Vagina (tissue), 2 donors: ENCODE results near the gene TAF15.
A peak's percentile ranks its signal among the peaks of the same experiment; 100 is the strongest.

Experiments used
- POLR2A ChIP-seq, 2 donors: fragments of 450-650 bp; IDR thresholded peaks; one replicate each; pipeline ENCODE4 v1.6.1; 2017; ENCODE audit warnings: antibody characterized with exemption in 2 of 2, mild to moderate bottlenecking in 2 of 2, moderate library complexity in 2 of 2
- POLR2AphosphoS5 ChIP-seq, 2 donors: sonication (generic); formaldehyde crosslinking; IDR thresholded peaks; one replicate each; pipeline ENCODE4 v1.9.0; 2017; ENCODE audit warnings: antibody characterized with exemption in 2 of 2, mild to moderate bottlenecking in 2 of 2, low read depth in 1 of 2; ENCODE audit not compliant: insufficient read depth in 1 of 2
- TF ChIP-seq, protein P1 (sequence below), 3 experiments: fragments of 450-650 bp in 2 of 3; fragments of 200-600 bp in 1 of 3; sonication (generic) in 1 of 3; IDR thresholded peaks; one replicate each; pipeline ENCODE4 v1.5.1; 2017 to 2019; ENCODE audit warnings: antibody characterized with exemption in 3 of 3, mild to moderate bottlenecking in 2 of 3, moderate library complexity in 2 of 3

DNA sequence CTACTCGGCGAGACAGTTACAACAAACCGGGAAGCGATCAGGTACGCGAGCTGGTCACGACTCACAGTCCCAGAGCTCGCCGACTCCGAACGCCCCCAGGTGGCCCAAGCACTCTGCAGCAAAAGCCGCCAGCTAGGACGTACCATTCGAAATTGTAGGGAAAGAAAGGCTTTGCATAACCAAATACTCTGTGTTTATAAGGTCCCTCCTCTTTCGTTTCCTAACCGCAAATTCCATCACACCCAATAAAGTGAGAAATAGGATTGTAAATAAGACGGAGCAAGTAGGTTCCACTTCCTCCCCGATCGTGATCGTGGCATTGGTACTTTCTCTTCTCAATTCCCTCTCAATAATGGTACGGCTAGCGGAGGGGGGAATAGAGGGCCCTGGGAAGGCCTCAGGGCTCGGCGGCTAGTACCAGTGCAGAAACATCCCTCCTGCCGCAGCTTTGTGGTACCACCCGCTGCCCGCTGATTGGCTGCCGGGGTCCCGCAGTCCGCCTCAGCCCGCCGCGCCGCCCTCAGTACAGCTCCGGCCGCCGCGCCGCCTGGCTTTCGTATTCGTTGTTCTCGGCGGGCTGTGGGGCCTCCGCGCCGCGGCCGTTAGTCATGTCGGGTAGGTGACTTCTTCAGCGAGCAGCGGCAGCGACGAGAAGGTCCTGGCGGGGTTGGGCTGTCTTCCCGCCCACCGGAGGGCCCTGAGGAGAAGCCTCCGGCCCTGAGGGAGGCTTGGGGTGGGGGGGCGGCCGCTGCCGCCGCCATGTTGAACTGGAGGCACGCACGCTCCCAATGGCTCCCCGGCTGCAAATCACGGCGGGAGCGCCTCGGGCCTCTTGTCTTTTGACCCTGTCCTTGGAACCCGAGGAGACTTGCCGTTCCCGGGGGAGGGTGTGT is at the start of gene TAF15:
- TF ChIP-seq, protein P1, sequence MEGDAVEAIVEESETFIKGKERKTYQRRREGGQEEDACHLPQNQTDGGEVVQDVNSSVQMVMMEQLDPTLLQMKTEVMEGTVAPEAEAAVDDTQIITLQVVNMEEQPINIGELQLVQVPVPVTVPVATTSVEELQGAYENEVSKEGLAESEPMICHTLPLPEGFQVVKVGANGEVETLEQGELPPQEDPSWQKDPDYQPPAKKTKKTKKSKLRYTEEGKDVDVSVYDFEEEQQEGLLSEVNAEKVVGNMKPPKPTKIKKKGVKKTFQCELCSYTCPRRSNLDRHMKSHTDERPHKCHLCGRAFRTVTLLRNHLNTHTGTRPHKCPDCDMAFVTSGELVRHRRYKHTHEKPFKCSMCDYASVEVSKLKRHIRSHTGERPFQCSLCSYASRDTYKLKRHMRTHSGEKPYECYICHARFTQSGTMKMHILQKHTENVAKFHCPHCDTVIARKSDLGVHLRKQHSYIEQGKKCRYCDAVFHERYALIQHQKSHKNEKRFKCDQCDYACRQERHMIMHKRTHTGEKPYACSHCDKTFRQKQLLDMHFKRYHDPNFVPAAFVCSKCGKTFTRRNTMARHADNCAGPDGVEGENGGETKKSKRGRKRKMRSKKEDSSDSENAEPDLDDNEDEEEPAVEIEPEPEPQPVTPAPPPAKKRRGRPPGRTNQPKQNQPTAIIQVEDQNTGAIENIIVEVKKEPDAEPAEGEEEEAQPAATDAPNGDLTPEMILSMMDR (IDR thresholded peaks at IDR 0.05): peak in 2 of 3 experiments; percentile 27 to 61
- peak; percentile 88 to 100 for TF ChIP-seq POLR2AphosphoS5 (IDR thresholded peaks at IDR 0.05; ENCODE audit: insufficient read depth in 1 of 2, low read depth in 1 of 2)
- peak; percentile 34 to 99 for TF ChIP-seq POLR2A (IDR thresholded peaks at IDR 0.05)
